GM18526 (cell line): Measurements from ENCODE around the gene ACOX1.

Experiments used
- POLR2A ChIP-seq: IDR thresholded peaks from 3 replicates; pipeline ENCODE4 v1.6.1; 2011; ENCODE audit not compliant: insufficient read length; ENCODE audit errors: extremely low read depth

ACOX1 gene

DNA sequence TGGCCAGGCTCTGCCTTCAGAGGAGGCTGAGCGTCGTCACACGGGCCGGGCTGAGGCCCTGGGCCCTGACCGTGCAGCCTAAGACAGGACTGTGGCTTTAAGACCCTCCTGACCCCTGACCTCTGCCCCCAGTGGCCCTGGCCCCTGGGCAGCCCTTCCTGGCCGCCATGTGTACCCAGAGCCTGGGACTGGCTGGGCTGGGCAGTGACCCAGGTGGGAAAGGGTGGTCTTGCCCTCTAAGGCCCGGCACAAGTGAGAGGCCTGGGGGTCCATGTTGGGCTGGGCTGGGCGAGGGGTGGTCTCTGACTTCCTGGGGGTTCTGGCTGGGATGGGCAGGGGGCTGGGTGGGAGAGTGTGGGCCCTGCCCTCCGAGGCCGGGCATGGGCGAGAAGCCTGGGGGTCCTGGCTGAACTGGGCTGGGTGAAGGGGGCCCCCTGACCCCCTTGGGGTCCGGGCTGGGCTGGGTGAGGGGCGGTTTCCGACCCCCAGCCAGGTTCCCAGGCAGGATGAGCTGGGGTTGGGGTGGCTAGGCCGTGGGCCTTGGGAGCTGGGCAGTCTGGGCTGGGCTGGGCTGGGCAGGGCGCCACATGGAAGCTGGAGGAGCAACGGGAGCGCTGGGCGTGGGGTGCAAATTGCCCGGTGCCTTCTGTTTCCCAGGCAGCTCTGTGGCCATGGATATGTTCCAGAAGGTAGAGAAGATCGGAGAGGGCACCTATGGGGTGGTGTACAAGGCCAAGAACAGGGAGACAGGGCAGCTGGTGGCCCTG, 22.0 kb upstream of the ACOX1 start, which contains the start of gene CDK3:
Gene CDK3 (plus strand): TSS at position 101 of the 767 bp plus-strand sequence. CDS start 571 bp downstream, at position 672.
- no peak for TF ChIP-seq POLR2A

DNA sequence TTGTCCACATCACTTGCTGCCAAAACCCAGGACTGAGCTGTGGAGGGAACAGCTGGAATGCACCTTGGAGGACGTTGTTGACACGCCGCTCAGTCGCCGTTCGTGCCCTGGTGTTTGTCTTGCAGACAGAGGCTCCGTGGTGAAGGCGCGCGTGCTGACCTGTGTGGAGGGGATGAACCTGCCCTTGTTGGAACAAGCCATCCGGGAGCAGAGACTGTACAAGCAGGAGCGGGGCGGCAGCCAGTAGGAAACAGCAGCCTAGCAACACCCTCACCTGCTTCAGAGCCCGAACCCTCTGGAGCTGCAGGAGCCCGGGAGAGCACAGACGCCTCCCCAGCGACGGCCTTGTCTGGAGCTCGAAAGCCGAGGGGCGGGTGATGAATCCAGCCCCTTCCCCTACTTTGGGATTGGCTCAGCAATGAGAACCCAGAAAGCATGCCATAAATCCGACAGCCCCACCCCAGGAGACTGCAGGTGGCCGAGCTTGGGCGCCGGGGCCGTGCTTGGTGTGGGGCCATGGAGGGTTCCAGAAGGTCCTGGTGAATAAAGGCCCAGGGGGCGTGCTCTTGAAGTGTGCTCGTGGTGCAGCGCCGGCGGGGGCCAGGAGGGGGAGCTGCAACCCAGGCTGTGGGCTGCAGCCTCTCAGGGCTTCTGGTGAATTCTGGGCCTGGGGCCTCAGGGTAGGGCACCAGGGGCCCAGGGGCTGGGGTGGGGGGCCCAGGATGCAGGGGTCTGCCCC, 21.2 kb upstream of the ACOX1 start:
- no peak for TF ChIP-seq POLR2A

DNA sequence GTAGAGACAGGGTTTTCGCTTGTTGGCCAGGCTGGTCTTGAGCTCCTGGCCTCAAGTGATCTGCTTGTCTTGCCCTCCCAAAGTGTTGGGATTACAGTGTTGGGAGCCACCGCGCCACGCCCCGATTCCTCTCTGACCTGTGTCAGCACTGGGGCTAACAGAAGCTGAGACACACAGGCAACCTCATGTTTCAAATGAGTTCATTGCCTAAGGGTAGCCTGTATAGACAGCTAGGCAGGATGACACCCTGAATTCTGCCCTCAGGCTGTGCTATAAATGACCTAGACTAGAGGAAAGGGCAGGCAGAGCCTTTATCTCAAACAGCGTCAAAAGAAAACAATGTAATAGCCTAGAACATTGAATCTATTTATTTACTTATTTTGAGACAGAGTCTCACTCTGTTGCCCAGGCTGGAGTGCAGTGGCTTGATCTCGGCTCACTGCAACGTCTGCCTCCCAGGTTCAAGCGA, 19.4 kb upstream of the ACOX1 start:
- no peak for TF ChIP-seq POLR2A

DNA sequence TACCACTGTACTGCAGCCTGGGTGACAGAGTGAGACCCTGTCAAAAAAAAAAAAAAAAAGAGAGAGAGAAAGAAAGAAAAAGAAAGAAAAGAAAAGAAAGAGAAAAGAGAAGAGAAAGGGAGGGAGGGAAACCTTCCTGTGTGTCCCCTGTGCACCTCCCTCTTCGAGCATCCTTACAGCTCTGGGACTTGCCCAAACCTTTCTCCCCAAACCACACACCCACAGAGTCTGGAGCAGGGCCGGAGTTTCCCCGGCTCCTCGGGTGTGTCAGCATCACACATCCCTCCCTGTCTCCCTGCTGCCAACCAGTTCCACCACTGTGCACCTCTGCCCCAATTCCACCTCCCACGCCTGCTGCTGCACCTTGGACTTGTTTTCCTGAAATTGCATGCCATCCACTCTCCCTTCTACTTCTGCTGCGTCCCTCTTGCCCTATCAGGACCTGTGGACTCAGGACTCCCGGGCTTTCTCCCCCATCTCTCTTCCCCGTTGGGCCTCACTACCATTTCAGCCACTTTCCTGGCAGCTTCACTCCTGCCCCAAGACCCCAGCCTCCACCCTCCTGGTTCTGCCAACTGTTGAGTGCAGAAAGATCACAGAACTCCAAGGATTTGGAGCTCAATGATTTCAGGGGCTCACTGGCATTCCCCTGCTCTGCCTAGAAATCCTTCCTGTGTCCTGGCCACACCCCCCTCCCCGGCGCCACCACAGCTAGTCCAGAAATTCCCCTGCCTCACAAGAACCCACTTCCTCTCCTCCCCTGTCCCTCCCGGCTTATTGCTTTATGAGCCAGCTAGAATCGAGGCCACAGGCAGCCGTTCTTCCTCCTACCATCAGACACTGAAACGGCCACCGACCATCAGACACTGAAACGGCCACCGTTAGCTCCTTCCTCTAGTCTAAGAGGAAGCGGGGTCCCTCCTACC, 18.0 kb upstream of the ACOX1 start:
- TF ChIP-seq POLR2A, result no peak

DNA sequence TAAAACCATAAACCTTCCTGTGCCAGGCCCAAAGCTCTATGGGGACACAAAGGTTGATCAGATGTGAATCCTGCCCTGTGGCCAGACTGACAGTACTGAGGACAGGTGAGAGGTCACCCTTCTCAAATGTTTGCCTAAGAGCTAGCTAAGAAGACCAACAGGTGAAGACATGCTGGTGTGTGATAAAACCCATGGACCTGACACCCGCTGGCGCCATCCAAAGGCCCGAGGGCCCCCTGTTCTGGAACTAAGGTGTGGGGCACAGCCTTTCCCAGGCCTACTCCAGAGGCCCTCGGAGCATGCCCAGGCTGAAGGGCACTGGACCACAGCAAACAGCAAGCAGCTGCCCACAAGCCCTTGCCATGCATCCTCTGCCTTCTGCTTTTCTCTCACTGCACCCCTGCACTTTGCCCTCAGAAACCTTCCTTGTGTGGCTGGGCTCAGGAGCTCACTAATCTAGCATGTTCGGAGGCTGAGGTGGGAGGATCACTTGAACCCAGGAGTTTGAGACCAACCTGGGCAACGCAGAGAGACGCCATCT, 16.5 kb upstream of the ACOX1 start:
- TF ChIP-seq POLR2A, result no peak

DNA sequence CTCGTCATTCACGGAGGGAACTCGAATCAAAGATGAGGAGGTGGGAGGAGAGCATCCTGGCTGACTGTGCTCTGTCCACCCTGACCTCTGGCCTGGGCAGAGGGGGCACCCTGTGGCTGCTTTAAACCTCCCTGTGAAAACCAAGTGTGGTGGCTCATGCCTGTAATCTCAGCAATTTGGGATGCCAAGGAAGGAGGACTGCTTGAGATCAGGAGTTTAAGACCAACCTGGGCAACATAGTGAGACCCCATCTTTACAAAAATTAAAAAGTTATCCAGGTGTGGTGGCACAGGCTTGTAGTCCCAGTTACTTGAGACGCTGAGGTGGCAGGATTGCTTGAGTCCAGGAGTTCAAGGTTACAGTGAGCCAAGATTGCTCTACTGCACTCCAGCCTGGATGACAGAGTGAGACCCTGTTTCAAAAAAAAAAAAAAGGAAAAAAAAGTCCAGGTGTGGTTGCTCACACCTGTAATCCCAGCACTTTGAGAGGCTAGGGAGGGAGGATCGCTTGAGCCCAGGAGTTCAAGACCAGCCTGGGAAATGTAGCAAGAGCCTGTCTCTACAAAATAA, 15.9 kb upstream of the ACOX1 start:
- no peak for TF ChIP-seq POLR2A

DNA sequence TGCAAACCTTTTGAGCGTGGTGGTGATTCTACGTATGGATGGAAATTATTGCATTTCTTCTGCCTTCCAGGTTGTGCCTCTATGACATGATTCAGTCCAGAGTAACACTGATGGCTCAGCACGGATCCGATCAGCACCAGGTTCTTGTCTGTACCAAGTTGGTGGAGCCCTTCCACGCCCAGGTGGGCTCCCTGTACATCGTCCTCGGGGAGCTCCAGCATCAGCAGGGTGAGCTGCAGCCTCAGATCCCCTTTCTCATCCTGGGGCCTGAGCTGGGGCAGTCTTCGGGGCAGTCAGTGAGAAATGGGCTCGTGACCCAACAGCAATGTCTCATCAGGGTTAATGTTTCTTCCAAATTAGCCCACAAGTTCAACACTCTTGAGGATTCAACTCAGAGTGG, 12.4 kb upstream of the ACOX1 start:
- no peak for TF ChIP-seq POLR2A

DNA sequence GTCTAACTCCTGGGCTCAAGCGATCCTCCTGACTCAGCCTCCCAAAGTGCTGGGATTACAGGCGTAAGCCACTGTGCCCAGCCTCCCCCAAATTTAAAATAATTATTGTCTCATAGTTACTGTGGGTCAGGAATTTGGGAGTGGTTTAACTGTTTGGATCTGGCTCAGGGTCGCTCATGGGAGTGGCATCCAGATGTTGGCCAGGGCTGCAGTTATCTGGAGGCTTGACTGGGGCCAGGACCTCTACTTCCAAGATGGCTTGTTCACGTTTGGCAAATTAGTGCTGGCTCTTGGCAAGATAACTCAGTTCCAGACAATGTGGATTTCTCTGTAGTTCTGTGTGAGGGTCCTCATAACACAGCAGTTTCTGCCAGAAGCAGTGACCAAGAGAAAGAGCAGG, 8.1 kb upstream of the ACOX1 start:
- TF ChIP-seq POLR2A, result no peak

DNA sequence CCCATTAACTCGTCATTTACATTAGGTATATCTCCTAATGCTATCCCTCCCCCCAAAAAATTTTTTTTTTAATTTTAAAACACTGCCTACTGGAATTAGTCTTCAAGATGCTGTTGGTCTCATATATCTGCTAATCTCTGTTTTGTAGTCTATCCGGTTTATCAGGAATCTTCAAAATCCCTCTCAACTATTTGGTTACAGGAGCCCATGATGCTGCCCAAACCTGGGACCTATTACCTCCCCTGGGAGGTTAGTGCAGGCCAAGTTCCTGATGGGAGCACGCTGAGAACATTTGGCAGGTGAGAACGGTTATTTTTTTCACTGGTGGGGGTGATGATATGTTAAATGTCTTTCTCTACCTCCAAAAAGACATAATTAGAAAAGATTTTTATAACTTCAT, 7.0 kb upstream of the ACOX1 start:
- no peak for TF ChIP-seq POLR2A

DNA sequence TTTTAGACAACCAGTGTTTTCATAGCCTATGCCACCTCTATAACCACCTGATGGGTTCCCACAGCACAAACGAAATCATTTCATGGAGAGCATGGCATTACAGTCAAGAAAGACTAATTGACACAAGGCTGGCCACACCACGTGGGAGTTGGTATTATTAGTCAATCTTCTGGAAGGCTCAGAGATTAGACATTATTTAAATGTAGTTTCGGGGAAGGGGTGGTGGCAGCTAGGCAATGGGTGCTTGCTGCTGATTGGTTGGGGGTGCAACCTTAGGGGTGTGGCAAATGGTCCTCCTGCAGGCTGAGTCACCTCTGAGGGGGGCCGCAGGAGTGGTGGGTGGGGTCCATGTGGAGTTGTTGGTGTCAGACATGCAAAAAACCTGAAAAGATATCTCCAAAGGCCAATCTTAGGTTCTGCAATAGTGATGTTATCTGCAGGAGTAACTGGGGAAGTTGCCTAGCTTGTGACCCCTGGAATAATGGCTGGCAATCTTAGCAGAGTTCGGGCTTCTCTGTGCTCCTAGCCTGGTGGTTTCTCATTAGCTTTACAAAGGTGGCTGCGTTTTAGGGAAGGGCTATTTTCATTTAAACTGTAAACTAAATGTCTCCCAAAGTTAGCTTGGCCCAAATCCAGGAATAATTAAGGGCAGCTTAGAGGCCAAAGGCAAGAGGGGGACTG, 4.7 kb upstream of the ACOX1 start:
- TF ChIP-seq POLR2A, result no peak

DNA sequence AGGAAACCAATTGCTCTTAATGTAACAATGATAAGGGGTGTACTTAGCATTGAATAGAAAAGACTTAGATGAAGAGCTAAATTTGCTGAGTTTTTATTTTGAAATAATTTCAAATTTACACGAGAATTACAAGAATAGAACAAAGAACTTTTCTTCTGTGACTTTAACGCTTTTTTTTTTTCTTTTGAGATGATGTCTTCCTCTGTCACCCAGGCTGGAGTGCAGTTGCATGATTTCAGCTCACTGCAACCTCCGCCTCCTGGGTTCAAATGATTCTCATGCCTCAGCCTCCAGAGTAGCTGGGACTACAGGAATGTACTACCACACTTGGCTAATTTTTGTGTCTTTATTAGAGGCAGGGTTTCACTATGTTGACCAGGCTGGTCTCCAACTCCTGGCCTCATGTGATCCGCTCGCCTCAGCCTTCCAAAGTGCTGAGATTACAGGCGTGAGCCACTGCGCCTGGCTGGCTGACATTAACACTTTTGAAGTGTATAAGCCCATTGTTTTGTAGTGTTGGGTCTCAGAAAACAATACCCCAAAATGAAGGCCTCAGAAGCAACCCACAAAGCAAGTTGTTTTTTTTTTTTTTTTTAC, 2.2 kb upstream of the ACOX1 start:
- TF ChIP-seq POLR2A, result no peak

DNA sequence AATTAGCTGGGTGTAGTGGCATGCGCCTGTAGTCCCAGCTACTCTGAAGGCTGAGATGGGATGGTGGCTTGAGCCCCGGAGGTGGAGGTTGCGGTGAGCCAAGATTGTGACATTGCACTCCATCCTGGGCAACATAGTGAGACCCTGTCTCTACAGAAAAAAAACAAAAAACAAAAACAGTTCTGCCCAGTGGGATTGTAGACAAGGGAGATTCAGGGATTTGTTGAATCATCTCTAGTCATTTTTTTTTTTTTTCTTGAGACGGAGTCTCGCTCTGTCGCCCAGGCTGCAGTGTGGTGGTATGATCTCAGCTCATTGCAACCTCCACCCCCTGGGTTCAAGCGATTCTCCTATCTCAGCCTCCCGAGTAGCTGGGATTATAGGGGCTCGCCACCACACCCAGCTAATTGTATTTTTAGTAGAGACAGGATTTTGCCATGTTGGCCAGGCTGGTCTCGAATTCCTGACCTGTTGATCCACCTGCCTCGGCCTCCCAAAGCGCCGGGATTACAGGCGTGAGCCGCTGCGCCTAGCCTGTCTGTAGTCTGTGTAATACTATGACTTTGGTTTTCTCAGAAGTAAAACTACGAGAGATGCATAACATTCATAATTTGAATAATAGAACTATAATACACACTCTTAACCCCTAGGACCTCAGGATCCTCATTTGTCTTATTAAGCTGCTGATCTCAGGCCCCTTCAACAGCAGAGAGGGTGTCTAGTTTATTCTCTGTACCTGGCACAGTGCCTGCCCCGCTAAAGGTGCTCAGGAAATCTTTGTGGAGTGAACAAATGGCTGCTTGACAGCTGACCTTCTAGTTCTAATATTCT, 1.4 kb upstream of the ACOX1 start:
- TF ChIP-seq POLR2A, result no peak

DNA sequence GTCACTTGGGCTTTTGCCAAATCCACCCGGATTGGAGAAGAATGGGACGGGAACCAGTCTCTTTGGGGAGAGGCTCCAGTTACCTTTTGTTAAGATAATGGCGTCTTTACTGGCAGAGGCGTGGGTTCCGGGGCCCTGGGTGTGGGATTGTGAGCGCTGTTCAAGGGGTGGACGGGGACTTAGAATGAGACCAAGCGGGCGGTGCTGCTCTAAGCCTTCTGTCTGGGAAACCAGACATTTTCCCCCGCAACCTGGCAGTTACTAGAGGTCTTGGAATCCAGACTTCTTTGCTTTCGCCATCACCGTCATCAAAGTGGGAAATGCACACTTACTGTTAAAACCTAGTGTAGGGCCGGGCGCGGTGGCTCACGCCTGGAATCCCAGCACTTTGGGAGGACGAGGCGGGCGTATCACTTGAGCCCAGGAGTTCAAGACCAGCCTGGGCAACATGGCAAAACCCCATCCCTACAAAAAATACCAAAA, 780 bp upstream of the ACOX1 start:
- no peak for TF ChIP-seq POLR2A
